Measurements from ENCODE around the gene ERVMER34-1.

DNA sequence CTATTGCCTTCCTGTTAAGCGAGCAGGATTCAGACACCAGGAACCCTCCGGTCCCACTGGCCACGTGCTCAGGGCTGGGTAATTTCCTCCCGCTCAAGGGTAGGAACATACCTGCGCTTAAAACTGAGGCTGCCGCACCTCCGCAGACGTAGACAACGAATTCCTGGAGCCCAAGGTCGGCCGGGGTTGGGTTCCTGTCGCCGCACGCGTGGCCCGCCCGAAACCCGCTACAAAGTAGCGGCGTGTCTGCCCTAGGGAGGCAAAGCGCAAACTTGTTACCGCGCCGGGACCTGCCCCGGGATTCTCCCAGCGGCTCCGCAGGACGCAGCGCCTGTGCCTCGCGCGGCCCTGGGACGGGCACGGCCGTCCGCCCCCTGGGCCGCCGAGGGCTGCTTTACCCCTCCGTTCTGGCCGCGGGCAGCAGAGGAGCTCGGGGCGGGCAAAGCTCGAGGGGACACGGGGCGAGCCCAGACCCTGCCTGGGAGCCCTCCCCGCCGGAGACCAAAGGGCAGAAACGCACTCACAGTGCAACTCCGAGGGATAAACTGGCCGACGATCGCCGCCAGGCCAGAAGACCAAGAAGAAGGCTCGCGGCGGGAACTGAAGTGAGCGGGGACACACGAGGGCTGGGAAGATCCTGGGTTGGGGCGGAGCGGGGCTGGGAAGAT lies at the start of gene ERVMER34-1:
- no peak for TF ChIP-seq CTCF (conservative IDR thresholded peaks at IDR 0.05)
- TF ChIP-seq EZH2 (IDR thresholded peaks at IDR 0.05; ENCODE audit: low read depth), result no peak
